Astrocyte of the hippocampus (primary cell): ENCODE data around the gene EPN3.

Experiments used
- DNase-seq: peaks from one replicate; pipeline ENCODE4 v3.0.0; 2011; ENCODE audit warnings: low read depth, low spot score

EPN3 gene

DNA sequence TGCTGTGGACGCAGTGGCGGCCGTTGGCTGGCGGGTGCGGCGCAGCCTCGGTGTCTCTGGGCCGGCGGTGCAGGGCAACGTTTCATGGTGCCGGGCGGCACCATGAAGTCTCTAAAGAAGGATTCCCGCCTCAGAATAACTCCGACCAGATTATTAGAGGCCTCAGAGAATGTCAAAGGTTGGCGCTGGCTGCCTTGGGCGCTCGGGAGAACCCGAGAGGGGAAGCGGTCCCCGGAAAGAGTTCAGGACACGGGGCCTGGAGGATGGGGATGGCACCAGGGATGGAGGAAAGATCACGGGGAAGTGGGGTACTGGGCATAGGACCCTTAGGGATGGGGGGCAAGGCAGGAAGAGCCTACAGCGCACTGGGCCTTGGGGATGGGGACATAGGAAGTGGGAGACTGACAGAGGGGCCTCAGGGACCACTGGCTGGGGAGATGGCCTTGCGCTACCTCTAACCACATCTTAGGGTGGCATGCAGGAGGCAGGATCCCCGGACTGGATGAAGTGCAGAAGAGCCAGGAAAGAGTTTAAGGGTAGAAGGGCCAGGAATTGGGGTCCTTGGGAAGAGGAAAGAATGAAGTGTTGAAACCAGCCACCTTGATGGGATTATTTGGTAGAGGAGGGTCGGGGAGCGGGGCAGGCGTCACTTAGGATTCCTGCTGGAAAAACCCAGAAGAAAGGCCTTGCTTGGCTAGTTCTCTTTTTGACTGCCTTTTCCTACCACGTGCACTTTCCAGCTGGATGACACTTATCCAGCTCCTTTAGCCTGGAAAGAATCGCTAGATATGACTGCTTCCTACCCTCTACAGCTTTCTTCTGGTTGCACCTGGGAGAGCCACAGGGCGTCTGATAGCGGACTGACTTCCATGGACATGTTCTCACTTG lies 23.7 kb upstream of the EPN3 start:
- no peak for DNase-seq

DNA sequence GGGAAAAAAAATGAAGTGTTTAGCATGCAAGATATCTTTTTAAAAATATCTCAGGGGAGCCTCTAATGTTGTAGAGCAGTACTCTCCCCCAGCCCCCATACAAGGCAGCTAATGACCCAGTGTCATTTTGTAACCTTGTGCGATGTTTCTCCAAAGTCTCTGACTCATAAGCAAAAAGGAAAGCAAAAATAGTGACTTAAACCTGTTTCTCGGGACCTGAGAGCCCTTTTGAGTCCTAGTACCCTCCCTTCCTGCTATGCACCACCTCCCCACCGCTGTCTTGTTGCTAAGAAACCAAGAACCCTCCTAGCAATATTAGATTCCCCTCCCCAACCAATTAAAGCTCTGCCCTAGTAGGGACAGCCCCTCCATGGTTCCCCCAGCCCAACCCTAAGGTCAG lies 21.5 kb upstream of the EPN3 start:
- no peak for DNase-seq

DNA sequence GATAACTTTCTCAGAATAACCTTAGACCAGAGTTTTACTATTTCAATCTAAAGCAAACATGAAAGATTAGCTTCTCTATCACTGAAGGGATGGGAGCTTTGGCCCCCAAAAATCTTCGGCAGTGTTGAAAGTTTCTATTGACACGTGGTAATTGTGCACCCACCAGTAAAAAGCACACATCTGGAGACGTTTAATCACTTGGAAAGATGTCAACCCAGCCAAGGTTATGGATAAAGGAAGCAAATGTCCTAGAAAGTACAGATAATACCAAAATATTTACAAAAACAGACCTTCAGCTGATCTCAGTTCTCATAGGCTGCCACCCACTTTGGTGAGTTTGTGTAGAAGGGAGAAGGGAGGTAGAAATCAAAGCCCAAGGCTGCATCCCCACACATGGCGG lies 19.0 kb upstream of the EPN3 start:
- no peak for DNase-seq

DNA sequence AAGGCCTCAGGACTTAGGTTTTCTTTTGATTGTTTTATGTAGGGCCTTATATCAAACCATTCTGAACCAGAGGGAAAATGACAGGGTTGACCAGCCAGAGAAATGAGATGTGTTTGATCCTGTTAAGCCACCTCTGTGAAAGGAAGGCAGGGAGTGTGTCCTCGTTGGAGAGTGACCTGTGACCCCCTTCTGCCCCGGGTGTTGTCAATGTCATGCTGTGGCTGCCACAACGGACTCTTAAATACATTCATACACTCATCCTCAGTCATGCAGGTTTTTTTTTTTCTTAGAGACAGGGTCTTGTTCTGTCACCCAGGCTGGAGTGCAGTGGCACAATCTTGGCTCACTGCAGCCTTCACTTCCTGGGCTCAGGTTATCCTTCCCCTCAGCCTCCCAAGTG lies 18.1 kb upstream of the EPN3 start:
- DNase-seq = no peak

DNA sequence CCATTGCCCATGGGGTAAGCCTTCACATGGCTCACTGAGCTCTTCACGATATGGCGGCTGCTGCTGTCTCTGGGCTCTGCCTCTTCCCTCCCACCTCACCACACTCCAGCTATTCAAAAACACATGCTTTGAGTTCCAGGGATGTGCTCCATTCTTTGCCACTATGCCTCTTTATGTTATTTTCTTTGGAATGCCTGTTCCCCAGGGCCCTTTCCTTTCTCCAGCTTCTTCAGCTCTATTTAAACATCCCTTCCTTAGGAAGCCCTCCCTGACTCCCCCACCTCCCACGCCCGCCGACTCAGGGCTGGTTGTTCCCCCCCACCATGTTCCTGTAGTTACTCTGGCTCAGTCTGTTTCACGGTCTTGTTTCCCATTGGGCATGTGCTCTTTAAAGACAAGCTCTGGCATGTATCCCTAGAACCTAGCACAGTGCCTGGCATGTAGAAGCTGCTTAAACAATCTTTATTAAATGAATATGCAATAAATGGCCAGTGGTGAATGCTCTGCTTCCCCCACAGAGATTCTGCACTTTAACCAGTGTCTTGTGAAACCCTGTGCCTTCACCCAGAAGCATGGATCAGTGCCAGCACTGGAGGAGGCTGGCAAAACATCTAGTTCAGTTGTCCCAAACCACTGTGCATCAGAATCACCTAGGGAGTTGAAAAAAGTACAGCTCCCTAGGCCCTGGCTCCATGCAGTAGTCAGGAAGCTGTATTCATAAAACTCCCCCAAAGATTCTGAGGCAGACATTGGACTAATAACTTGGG lies 17.4 kb upstream of the EPN3 start:
- DNase-seq = peak; percentile 57

DNA sequence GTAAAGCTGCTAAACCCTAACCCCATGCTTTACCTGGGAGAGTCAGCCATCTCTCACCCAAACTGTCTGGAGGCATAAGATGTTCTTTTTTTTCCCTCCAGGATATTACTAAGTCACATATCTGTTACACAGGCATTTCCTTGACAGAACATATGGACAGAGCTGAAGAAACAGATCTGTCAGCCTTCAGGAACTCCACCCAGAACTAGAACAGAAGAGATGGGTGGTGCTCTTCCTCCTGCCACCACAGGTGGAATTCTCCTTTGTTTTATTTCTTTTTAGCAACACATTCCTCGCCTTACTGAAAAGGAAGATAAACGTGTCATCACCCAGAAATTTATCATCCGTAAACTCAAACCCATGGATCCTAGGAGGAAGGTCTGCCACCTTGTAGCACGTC lies 15.5 kb upstream of the EPN3 start:
- DNase-seq = no peak

DNA sequence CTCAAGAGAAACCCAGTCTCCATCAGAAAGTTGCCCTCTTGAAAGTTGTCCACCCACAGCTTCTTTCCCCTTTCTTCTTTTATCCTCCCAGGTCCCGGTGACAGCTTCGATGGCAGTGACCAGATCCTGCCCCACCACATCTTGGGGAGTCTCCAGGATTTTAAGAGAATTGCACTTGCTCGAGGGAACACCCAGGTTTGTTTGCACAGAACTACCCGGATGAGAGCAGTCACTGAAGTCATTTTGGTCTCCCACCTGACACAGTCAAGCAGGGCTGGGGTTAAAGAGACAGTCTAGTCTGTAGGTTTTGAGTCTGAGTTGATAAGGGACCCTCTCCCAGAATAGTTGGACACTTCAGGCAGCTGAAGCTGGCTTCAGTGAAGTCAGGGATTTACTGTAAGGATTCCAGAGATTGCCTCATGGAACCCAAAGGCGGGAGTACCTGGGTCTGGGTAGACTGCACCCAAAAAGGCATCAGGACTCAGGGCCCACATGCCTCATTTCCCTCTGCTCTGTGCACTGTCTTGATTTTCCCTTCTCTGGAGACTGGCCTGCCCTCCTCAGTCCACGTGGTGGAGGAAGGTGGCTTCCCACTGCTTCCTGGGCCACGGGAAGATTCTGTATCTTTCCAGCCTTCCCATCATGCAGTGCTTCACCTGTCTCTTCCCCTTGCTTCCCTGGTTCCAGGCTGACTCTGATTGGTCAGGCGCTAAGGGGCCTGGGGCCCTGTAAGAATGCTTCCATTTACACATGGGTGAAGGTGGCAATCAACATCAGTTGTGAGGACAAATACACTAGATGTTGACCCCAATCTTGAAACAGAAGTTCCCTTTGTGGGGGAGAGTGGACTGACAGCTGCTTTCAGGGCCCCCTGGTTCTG lies 14.8 kb upstream of the EPN3 start:
- no peak for DNase-seq

DNA sequence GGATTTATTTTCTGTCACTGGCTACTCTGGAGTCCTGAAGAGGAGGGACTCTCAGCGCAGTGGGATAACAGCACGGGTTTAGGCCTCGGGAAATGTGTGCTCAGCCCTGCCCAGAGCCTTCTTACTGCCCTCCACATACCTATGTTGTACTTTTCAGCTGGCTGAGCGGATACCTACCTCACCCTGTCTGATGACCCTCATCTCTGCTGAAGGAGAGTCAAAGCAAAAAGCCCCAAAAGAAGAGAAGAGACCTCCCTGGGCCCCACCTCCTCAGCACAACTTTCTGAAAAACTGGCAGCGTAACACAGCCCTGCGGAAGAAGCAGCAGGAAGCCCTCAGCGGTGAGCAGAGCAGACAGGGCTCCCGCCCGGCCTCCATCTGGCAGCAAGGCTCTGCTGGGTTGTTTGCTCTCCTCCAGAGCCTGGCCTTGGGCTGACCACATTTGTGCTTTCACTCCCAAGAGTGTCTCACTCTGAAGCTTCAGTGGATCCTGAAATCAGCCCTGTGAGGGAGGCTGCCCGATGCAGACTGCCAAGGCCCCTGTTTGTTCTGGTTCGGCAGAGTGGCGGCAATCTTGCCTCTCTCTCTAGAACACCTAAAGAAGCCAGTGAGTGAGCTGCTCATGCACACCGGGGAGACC lies 14.0 kb upstream of the EPN3 start:
- DNase-seq = no peak

DNA sequence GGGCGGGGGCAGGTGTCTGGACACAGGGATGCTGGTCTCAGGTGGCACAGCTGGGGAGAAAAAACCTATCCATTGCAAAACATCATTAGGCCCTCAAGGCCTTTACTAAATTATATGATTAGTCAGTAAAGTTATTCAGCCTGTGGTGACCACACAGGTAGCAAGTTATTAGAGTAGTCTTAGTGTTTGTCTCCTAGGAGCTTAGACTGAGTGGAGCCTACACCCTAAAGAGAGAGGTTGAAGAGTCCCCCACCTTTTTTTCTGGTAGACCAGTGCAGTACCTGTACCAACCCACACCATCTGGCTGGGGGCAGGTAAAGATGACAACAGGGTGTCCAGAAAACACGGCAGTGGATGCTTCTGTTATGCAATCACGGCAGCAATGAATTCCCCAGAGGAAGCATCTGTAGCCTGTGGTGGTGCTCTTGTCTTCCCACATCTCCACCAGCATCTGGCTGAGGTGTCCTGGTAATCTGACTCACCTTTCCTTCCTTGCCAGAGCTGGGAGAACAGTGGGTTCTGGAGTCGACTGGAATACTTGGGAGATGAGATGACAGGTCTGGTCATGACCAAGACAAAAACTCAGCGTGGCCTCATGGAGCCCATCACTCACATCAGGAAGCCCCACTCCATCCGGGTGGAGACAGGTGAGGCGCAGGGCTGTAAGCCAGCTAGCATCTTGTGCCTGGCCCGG lies 13.2 kb upstream of the EPN3 start:
- no peak for DNase-seq

DNA sequence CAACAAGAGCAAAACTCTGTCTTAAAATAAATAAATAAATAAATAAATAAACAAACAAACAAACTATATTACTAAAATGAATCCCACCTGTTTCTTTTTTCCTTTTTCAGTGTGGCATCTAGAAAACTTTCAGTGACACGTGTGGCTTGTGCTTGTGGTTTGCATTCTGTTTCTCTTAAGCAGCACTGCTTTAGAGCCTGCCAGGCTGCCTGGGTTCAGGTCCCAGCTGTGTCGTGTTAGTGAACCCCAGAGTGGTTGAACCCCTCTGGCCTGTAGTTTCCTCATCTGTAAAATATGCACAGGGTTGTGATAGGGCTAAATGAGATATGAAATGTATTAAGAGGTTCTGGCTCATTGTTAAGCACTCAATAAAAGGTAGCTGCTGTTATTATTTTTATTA lies 12.1 kb upstream of the EPN3 start:
- DNase-seq = no peak

DNA sequence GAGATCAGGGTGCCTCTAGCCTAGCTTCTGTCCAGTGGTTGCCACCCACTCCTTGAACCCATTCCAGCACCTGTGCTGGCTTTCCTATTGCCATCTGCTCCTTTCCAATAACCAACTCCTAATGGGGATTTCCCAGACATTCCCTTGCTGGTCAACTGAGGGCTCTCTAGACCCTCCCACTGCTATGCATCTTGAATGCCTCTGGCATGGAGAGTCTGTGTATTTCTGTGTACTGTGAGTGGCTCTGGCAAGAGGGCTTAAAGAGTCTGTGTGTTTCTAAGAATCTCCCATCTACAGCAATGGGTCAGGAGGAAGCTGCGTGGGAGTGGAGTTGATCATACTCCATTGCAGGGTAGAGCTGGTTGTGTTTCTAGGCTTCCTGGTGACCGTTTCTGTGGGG lies 11.0 kb upstream of the EPN3 start:
- no peak for DNase-seq

DNA sequence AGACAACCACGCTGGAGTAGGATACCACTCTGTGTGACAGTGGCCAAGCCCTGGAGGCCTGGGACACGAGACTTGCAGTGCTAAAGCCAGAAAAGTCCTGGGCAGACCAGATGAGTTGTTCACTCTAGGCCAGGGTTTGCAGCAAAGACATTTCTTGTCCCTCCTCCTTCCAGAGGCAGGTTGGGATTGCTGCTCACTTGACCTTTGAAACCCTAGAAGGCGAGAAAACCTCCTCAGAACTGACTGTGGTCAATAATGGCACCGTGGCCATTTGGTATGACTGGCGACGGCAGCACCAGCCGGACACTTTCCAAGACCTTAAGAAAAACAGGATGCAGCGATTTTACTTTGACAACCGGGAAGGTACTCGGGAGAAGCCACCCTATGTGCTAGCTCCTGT lies 9.8 kb upstream of the EPN3 start:
- no peak for DNase-seq

DNA sequence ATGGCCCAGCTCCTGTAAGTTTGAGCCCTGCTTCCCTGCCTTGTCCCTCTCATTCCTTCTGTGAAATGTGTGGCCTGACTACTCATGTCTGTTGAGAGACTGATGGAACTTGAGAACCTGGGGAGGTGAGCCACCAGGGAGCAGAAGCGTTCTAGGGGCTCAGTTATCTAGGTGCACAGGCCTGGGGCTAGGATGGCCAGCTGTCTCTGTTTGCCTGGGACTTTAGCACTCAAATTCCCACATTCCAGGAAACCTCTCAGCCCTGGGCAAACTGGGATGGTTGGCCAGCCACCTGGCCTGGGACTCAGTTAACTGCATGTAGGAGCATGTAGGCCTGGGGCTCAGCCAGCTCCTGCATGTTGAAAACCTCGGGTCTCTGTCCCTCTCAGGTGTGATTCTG lies 9.3 kb upstream of the EPN3 start:
- no peak for DNase-seq

DNA sequence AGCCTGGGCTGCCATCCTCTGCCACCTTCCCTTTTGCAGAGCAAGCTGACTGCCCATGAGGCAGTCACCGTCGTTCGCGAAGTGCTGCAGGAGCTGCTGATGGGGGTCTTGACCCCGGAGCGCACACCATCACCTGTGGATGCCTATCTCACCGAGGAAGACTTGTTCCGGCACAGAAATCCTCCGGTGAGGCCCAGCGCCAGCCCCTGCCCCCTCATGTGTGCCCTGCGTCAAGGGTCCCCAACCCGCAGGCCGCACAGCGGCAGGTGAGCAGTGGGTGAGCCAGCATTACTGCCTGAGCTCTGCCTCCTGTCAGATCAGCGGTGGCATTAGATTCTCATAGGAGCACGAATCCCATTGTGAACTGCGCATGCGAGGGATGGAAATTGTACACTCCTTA lies 7.7 kb upstream of the EPN3 start:
- no peak for DNase-seq

DNA sequence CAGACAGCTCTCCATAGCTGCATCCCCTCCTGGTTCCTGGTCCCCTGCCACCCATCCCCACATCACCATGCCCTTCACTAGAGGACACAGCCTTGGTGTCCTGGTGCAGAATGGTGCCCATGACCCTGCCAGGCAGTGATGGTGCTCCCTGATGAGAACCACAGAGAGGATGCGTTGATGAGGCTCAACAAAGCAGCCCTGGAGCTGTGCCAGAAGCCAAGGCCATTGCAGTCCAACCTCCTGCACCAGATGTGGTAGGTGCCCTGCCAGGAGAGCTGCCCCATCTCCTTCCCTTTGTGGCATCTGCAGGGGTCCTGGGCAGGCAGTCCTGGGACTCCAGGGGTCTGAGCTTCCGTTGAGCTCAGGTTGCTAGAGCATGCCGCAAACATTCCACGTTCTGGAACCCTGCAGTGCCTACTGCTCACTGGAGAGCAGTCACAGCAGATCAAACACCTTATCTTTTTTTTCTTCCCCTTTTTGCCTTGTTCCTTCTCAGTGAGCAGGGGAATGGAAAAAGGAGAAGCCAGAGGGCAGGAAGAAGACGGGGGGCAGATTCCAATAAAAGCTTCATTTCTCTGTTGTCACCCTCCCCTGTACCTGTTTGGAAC lies 5.3 kb upstream of the EPN3 start:
- no peak for DNase-seq

DNA sequence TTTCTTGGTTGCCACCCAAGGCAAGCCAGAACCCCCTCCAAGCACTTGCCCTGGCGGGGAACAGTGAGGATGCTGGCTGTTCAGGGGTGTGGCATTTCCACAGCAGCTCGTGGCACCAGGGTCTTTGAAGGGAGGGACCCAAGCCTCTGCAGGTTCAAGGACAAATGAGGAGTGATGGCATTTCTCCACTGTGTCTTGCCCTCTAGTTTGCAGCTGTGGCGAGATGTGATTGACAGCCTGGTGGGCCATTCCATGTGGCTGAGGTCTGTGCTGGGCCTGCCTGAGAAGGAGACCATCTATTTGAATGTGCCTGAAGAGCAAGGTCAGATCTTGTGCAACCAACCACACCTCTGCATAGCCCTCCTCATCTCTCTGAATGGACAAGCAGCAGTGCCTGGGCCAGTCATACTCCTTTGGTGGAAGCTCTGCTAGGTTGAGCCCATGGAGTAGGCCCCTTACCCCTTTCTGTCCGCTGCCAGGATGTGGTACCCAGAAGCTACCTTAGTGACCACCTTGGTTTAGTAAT lies 4.5 kb upstream of the EPN3 start:
- no peak for DNase-seq

DNA sequence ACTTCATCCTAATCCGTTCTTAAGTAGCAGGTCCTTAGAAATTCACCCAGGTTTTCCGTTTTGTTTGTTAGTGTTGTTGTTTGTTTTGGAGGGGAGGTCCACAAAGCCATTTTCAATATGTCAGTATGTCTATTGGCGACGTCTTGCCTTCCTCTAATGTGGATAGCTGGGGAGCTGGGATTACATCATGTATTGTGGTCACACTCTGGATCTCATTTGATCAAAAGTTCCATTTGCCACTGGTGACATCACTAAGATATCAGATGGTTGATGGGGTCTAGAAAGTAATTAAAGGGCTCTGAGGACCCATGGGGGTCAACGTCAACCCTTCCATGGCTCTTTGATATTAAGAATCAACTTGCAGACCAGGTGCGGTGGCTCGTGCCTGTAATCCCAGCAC lies 2.7 kb upstream of the EPN3 start:
- DNase-seq = no peak

DNA sequence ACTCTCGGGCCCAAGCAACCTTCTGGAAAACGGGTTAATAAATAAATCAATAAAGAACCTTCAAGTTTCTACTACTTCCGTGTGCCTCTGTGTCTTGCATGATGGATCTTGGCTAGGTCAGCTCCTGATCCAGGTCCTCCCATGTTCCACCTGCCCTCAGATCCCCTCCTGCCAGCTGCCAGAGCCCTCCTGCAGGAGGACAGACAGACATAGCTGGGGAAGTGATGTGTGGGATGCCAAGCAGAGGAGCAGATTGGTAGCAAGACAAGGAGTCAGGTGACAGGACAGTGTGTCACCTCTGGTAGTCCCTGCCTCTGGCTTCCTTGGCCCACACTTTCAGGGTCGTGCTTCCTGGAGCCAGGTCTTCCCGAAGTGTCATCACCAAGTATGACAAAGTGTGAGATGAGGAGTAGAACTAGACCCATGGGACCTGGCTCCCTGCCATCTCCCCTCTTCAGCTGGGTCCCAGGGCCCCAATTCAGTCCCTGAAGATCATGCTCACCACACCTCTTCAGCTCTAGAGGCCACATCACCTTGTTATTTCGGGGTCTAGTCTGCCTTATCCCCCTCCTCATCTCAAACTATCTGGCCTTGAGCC lies 1.0 kb upstream of the EPN3 start:
- no peak for DNase-seq

DNA sequence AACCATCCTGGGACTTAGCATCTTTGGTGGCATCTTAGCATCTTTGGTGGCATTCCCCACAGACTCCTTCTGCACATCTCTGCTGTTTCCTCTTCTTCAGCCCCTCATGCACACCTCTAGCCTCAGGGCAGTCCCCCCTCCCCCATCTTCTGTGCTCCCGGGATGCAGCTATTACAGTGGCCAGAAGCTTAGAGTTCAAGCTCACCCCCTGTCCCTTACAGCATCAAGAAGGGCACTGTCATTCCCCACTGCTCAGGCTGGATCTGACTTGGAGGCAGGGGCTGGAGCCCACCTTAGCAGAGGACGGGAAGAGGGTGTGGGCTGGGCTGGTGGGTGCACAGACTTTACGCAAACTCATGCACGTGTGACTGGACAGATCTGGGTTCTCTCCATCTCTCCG lies 650 bp downstream of the EPN3 start:
- DNase-seq = no peak

DNA sequence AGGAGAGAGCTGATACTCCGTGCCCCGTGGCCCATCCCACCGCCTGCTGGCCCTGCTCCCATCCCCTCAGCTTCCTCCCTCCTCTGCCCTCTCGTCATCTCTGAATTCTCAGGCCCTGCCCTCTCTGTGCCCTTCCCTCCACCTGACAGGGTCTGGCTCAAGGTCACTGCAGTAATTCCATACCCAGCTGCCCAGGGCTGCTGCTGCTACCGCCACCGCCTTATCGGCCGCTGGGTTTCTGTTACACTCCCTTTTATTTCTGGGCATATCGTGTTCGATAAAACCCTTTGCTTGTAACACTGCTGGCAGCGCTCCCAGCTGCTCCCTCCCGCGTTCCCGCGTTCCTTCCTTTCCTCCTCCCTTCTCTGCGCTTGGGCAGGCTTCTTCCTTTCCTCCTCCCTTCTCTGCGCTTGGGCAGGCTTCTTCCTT lies 1.2 kb downstream of the EPN3 start:
- DNase-seq = peak; percentile 66
